Adrenal gland (tissue), 12 donors: ENCODE results near the gene SOX8. TPM values are rescaled to one million over a fixed set of nuclear protein-coding genes. Genes with fewer than 3 reads are reported as not detected.

Source experiments
- DNase-seq, 7 donors: peaks; one replicate each; pipeline ENCODE4 v3.0.0-alpha.2; 2019 to 2020
- H3K27ac ChIP-seq, 5 donors: fragments of 200-600 bp; sonication (generic) in 4 of 5; 1 replicate in 3 of 5; 2 replicates in 2 of 5; pipeline versions ENCODE4 v1.5.1 to v1.8.0; 2016 to 2020; ENCODE audit warnings: mild to moderate bottlenecking in 1 of 5
- H3K27me3 ChIP-seq: fragments of 200-600 bp; 2 replicates; pipeline ENCODE4 v1.8.0; 2021
- H3K36me3 ChIP-seq, 2 donors: fragments of 200-600 bp; replicated peaks in 1 of 2; 1 replicate in 1 of 2; 2 replicates in 1 of 2; pipeline versions ENCODE4 v1.5.1 to v1.8.0; 2018 to 2022
- H3K4me1 ChIP-seq, 2 donors: fragments of 200-600 bp; replicated peaks in 1 of 2; 1 replicate in 1 of 2; 2 replicates in 1 of 2; pipeline versions ENCODE4 v1.5.1 to v1.8.0; 2018 to 2021
- H3K4me3 ChIP-seq, 4 donors: fragments of 200-600 bp; sonication (generic) in 3 of 4; one replicate each; pipeline ENCODE4 v1.5.1; 2016 to 2018
- H3K9me3 ChIP-seq, 3 donors: fragments of 200-600 bp; sonication (generic) in 1 of 3; replicated peaks in 1 of 3; 1 replicate in 2 of 3; 2 replicates in 1 of 3; pipeline versions ENCODE4 v1.5.1 to v1.8.0; 2016 to 2021
- POLR2A ChIP-seq, 2 donors: fragments of 450-650 bp; IDR thresholded peaks; one replicate each; pipeline ENCODE4 v1.6.1; 2017; ENCODE audit warnings: antibody characterized with exemption in 2 of 2, mild to moderate bottlenecking in 2 of 2, moderate library complexity in 1 of 2
- WGBS, 4 donors: extraction: QIAGEN DNeasy Blood & Tissue Kit in 2 of 4; methylation state at CpG; one replicate each; pipeline versions ENCODE4 v1.1.5 to v1.1.7; 2013 to 2017; 5-methylcytosine and 5-hydroxymethylcytosine counted together
- intact Hi-C, 2 donors: fragments of 100-400 bp; cut with DNase I; formaldehyde crosslinking; loops; one replicate each; pipeline versions ENCODE4 v1.14.1 to v1.15.0; 2022 to 2023
- polyA plus RNA-seq, 3 donors: library from polyadenylated mRNA; stranded (reverse); fragments of 200-250 nt in 2 of 3; fragments of 350-450 nt in 1 of 3; fragmentation: Illumina TruSeq in 1 of 3; extraction: RNeasy Lipid Tissue Mini Kit (QIAGEN cat#74804) in 1 of 3; gene quantifications; one replicate each; pipeline ENCODE4 v1.2.3, GENCODE V29; 2013 to 2014
- total RNA-seq, 9 donors: library from RNA; depleted of rRNA in 4 of 9; stranded (reverse); fragments of >200 nt in 4 of 9; fragments of 120-200 nt in 1 of 9; fragmentation: NEBNext Ultra II Directional in 1 of 9; extraction: Animal tissue kit (Norgen Biotek cat#: 25700) in 1 of 9; gene quantifications; one replicate each; pipeline versions ENCODE4 v1.1.0 to v1.2.4, GENCODE V29; 2013 to 2023
- TF ChIP-seq, protein P1 (sequence below), 6 experiments: fragments of 450-650 bp in 4 of 6; fragments of 200-600 bp in 2 of 6; sonication (generic) in 1 of 6; IDR thresholded peaks; 1 replicate in 5 of 6; 2 replicates in 1 of 6; pipeline versions ENCODE4 v1.5.1 to v1.8.0; 2016 to 2021; ENCODE audit warnings: antibody characterized with exemption in 6 of 6, mild to moderate bottlenecking in 2 of 6, moderate library complexity in 1 of 6
- donor health status: healthy with polysubstance abuse.
- donor health status: Bipolar disorder and iron deficiency.
- donor health status: DM: yes; HTN: yes; CAD: no.
- donor health status: DM: no; HTN: no; CAD: no.
- donor health status: DM: no; HTN: no; CAD: no.
- donor health status: DM: yes; HTN: yes; CAD: no.

Gene SOX8
- total and polyA plus RNA-seq, 12 donors = 0.04 to 2.1 (median 0.69) TPM

DNA sequence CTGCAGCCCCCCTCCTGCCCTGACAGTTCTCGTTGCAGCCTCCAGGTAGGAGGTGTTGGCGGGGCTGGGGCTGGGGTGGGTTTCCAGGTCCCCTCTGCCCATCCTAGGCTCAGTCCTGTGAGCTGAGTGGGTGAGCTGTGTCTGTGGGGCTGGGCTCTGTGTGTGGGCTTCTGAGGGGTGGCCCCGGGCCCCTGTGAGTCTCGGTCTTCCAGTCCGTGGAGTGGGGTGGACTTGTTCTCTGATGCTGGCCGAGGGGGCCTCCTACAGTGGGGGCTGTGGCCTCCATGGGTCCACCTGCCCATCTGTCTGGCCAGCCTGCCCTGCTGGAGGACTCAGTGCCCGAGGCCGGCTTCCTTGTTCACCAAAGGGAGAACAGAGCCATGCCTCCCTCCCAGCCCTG lies 32.7 kb downstream of the SOX8 start:
- intact Hi-C loops = no loop called here
- H3K36me3 ChIP-seq = no peaks in the 10 kb centered on the region
- 90 to 100% (median 93%) methylated on average over 1 to 8 of the region's 8 CpGs; no CpG with 5 or more reads in 1 of the 4 donors for WGBS, 4 donors
- no peak for TF ChIP-seq POLR2A (IDR thresholded peaks at IDR 0.05)
- no peaks in the 10 kb centered on the region for H3K9me3 ChIP-seq
- no peak overlapping the region for H3K4me3 ChIP-seq
- peaks cover 7% of the 10 kb centered on the region for H3K27me3 ChIP-seq
- H3K27ac ChIP-seq = no peak overlapping the region
- no peaks in the 10 kb centered on the region for H3K4me1 ChIP-seq
- no peak for DNase-seq

DNA sequence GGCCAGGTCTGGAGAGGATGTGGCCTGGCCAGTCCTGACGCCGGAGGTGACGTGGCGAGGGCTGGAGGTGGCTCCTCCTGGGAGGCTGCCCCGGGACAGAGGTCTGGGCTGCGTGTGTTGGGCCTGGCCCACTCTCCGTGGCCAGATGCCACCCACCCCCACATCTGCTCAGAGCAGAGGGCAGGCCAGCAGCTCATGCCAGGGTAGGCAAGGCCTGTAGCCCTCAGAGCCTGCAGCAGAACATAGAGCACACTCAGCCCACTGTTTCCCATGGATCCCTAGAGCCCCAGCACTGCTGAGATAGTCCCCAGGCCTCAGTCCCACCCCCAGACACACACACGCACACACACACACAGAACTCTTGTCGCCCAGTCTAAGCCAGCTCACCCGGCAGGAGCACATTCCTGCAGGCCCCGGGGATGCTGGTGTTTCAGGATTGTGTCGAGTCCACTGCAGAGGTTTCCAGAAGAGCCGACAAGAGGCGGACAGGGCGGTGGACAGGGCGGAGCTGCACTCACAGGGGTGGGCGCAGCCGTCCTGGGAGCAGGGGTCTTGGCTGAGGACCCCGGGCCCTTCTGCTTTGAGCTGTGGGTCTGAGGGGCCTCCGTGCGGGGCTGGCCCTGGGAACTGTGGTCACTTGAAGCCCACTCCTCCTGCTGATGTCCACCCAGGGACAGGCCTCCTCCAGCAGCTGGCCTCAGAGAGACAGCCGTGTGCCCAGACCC lies 33.4 kb downstream of the SOX8 start:
- WGBS, 4 donors = 89 to 95% (median 92%) methylated on average over 15 to 22 of the region's 22 CpGs
- no peak for TF ChIP-seq POLR2A (IDR thresholded peaks at IDR 0.05)
- TF ChIP-seq, protein P1, sequence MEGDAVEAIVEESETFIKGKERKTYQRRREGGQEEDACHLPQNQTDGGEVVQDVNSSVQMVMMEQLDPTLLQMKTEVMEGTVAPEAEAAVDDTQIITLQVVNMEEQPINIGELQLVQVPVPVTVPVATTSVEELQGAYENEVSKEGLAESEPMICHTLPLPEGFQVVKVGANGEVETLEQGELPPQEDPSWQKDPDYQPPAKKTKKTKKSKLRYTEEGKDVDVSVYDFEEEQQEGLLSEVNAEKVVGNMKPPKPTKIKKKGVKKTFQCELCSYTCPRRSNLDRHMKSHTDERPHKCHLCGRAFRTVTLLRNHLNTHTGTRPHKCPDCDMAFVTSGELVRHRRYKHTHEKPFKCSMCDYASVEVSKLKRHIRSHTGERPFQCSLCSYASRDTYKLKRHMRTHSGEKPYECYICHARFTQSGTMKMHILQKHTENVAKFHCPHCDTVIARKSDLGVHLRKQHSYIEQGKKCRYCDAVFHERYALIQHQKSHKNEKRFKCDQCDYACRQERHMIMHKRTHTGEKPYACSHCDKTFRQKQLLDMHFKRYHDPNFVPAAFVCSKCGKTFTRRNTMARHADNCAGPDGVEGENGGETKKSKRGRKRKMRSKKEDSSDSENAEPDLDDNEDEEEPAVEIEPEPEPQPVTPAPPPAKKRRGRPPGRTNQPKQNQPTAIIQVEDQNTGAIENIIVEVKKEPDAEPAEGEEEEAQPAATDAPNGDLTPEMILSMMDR (IDR thresholded peaks at IDR 0.05) = no peak
- no peak overlapping the region for H3K27ac ChIP-seq
- intact Hi-C loops = no loop called here
- no peaks in the 10 kb centered on the region for H3K4me1 ChIP-seq
- DNase-seq = no peak
- H3K9me3 ChIP-seq = no peaks in the 10 kb centered on the region
- no peak overlapping the region for H3K4me3 ChIP-seq
- no peaks in the 10 kb centered on the region for H3K27me3 ChIP-seq
- no peaks in the 10 kb centered on the region for H3K36me3 ChIP-seq

DNA sequence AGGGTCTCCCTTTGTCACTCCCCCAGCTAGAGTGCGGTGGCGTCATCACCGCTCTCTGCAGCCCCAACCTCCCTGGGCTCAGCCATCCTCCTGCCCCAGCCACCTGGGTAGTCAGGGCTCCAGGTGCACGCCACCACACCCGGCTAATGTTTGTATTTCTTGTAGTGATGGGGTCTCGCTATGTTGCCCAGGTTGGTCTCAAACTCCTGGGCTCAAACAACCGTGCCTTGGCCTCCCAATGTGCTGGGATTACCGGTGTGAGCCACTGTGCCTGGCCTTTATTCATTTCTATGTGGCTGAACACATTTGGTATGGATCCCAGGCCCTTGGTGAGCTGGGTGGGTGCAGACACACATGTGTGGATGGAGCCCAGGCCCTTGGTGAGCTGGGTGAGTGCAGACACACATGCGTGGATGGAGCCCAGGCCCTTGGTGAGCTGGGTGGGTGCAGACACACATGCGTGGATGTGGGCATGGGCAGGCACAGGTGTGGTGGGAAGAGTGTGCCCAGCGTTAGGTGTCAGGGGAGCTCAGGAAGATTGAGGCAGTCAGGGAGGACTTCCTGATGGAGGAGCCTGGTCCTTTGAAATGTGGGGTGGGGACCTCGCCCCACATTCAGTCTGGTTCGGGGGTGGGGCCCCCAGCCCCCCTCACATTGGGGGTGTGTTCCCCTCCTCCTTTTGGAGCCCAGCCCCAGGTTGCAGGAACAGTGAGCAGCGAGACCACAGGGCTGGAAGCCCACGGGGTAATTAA lies 37.1 kb downstream of the SOX8 start:
- 84 to 88% (median 87%) methylated on average over 14 to 15 of the region's 15 CpGs for WGBS, 4 donors
- DNase-seq = no peak
- Histone ChIP-seq H3K27ac (peak overlapping the region in 1 of 5 donors; percentile 6), H3K4me1 (no peaks in the 10 kb centered on the region), H3K9me3 (no peaks in the 10 kb centered on the region), H3K36me3 (no peaks in the 10 kb centered on the region), H3K27me3 (peaks cover 12% of the 10 kb centered on the region), H3K4me3 (no peak overlapping the region)
- no peak for TF ChIP-seq POLR2A (IDR thresholded peaks at IDR 0.05)
- TF ChIP-seq, protein P1 (IDR thresholded peaks at IDR 0.05) = no peak
- intact Hi-C loops = no loop called here

DNA sequence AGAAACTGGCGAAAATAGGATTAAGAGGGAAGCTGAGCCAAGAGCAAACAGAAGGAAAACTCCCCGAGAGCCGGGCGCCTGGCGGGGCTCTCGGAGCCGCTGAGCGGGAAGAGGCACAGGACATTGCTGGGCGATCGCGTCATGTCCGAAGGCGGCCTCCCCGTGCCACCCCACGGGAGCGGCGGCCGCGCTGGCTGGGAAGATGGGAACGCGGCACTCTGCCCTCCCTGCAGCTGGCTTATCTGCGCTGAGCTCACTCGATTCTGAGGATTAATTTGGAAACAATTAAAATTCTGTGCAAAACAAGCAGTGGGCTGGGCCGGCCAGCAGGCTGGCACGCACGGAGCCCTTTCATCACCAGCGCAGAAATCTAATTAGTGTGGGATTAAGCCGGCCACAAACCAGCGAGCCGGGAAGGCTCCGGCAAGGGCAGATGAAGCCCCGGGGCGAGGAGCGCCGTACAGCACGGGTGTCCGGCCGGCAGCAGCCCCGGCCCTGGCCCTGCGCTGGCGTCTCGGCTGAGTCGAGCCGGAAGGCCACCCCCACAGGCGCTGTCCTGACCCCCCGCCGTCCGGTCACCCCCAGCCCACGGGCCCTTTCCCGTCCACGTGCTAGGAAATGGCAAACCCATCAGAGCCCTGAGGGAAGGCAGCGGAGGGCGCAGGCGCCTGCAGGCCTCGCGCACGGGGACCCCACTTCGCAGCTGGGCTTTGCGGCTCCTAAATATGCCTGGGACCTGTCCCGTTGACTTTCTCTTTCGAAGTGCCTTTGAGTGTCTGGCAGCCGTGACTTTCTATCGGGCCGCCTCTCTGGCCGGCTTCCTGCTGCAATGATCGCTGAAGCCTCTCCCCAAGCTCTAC lies 37.9 kb downstream of the SOX8 start:
- peak overlapping the region in 1 of 5 donors; percentile 6 for H3K27ac ChIP-seq
- no peak overlapping the region for H3K4me3 ChIP-seq
- intact Hi-C loops = no loop called here
- no peak for TF ChIP-seq POLR2A (IDR thresholded peaks at IDR 0.05)
- H3K36me3 ChIP-seq = no peaks in the 10 kb centered on the region
- peak in 1 of 7 donors; percentile 66 for DNase-seq
- H3K27me3 ChIP-seq = peaks cover 12% of the 10 kb centered on the region
- no peaks in the 10 kb centered on the region for H3K9me3 ChIP-seq
- WGBS, 4 donors = 65 to 84% (median 70%) methylated on average over 33 to 66 of the region's 66 CpGs
- H3K4me1 ChIP-seq = no peaks in the 10 kb centered on the region

DNA sequence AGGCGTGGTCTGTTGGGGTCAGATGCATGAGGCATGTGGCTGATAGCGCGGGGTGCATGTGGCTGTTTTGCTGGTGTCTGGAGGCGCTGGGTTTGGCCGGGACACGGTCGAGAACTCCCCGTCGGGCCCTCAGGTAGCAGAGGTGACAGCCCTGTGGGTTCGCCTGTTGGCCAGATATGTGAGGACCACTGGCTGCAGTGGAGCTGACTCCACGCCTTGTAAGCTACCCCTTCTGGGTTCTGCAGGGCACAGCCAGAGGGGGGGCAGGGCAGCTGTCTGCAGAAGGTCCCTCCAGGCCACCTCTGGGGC lies 38.5 kb downstream of the SOX8 start:
- Histone ChIP-seq H3K27me3 (peaks cover 12% of the 10 kb centered on the region), H3K4me3 (no peak overlapping the region), H3K9me3 (no peaks in the 10 kb centered on the region), H3K36me3 (no peaks in the 10 kb centered on the region), H3K4me1 (no peaks in the 10 kb centered on the region), H3K27ac (no peak overlapping the region)
- TF ChIP-seq, protein P1 (IDR thresholded peaks at IDR 0.05) = no peak
- no peak for TF ChIP-seq POLR2A (IDR thresholded peaks at IDR 0.05)
- intact Hi-C loops = no loop called here
- no peak for DNase-seq
- WGBS, 4 donors = 75 to 83% (median 80%) methylated on average over 1 to 11 of the region's 11 CpGs; no CpG with 5 or more reads in 1 of the 4 donors
